Measurements from ENCODE around the gene RASSF3.

DNA sequence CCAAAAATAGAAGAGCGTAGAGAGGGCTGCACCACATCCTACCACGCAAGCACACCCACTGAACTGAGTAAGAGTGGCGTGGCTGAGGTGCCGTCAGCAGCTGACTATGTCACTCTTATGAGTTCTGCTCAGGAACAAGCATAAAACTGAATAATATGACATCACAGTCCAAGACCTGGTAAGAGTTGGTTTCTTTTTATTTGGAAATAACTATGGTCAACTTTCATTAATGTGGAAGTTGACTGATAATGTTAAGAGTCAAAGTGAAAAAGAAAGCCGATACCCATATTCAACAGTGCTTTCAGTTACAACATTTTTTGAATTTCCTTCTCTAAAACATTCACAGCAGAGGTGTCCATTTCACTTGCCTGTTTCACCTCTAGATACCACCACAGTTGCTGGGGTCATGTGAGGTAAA lies 104.3 kb downstream of the RASSF3 start:
- TF ChIP-seq EP300 (IDR thresholded peaks at IDR 0.05), result no peak
- TF ChIP-seq, protein P1, sequence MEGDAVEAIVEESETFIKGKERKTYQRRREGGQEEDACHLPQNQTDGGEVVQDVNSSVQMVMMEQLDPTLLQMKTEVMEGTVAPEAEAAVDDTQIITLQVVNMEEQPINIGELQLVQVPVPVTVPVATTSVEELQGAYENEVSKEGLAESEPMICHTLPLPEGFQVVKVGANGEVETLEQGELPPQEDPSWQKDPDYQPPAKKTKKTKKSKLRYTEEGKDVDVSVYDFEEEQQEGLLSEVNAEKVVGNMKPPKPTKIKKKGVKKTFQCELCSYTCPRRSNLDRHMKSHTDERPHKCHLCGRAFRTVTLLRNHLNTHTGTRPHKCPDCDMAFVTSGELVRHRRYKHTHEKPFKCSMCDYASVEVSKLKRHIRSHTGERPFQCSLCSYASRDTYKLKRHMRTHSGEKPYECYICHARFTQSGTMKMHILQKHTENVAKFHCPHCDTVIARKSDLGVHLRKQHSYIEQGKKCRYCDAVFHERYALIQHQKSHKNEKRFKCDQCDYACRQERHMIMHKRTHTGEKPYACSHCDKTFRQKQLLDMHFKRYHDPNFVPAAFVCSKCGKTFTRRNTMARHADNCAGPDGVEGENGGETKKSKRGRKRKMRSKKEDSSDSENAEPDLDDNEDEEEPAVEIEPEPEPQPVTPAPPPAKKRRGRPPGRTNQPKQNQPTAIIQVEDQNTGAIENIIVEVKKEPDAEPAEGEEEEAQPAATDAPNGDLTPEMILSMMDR (IDR thresholded peaks at IDR 0.05), result no peak
- no peak for TF ChIP-seq POLR2A (IDR thresholded peaks at IDR 0.05)
